ENCODE measurements around the gene MRGPRD. TPM values are rescaled to one million over a fixed set of nuclear protein-coding genes. Genes with fewer than 3 reads are reported as not detected.

The MRGPRD gene
- total and polyA plus RNA-seq, 2 of the 13 experiments (the other 11 are each of a cell fraction or from before 2014, with no cell fraction given), result not detected

DNA sequence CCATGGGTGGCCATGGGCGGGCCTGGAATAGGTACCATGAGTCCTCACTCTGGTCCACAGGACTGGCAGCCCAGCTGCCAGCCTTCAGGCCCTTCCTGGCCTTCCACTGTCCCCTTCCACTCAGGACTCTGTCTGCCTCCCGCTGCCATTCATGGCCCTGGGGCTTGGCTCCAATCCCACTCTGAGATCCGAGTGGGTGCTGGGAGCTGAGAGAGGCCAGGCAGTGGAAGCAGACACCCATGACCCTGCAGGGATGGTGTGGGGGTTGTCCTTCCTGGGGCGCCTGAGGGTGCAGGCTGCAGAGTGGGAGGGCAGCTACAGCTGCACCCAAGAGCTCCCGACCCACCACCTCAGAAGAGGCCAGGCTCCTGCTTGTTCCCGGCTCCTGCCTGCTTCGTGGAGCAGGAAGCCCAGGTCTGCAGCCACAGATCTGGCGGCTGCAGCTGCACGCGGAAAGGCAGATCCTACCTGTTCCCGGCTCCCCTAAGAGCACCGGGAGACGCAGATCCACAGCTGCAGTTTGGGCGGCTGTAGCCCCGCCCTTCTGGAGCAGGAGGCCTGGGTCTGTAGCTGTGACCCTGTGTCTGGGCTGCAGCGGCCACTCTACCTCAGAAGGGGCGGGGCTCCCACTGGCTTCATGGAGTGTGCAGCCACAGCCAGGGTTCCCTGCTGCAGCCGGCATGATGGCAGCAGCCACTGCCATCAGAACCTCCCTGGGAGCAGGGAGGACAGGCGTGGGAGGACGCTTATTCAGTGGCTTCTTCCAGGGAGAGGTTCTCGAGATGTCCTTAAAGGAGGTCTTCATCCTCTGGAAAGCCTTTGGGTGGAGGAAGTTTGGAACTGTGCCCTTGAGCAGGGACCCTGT, 49.6 kb downstream of the MRGPRD start:
- intact Hi-C loops (cut with micrococcal nuclease; ENCODE audit: unreplicated experiment) (no loop called here), in situ Hi-C loops (cut with HindIII; ENCODE audit: extremely low pct_ligation_motif_present, low pct_unique_long_range_greater_than_20kb) (no loop called here)
- ATAC-seq, result no peak
- Histone ChIP-seq H3K9me3 (ENCODE audit: low read length) (peaks cover 1% of the 10 kb centered on the region; the same call in 1 of the 2 replicates), H2AFZ (ENCODE audit: low read length) (no peak overlapping the region), H4K20me1 (ENCODE audit: insufficient read depth, low read length) (no peaks in the 10 kb centered on the region), H3K4me2 (ENCODE audit: low read depth, low read length) (no peak overlapping the region), H3K27me3 (ENCODE audit: control insufficient read depth in 1 of 2, insufficient read depth in 2 of 2, low read length in 2 of 2) (no peaks in the 10 kb centered on the region; a peak in 1 of 5 replicates), H3K79me2 (ENCODE audit: insufficient read depth, low read length) (no peaks in the 10 kb centered on the region), H3K27ac (ENCODE audit: extremely low read length, insufficient read depth, low read length) (no peak overlapping the region), H3K9ac (ENCODE audit: insufficient read depth, low read depth, low read length) (no peak overlapping the region), H3K36me3 (replicated peaks in 1 of 2; ENCODE audit: control insufficient read depth in 1 of 2, insufficient read depth in 2 of 2, low read length in 2 of 2) (peaks cover 18 to 60% of the 10 kb centered on the region in 2 experiments; a peak in 4 of 5 replicates), H3K4me3 (replicated peaks in 1 of 3; ENCODE audit: insufficient read depth in 1 of 3, low read depth in 2 of 3, low read length in 3 of 3) (no peak overlapping the region), H3K4me1 (ENCODE audit: insufficient read depth, low read length) (no peaks in the 10 kb centered on the region)
- WGBS (ENCODE audit: low lambda C conversion rate), result 100% methylated on average over 7 of the region's 21 CpGs
- no peak for DNase-seq (ENCODE audit: low spot score)
- BruUV-seq (replicated peaks), result no TSS peak
- CTCF ChIA-PET (ENCODE audit: low intra/inter-chr PET ratio, low total read pairs), result no interaction called here
- POLR2A ChIA-PET, result no interaction called here
- TF ChIP-seq ZNF749 (CRISPR knock-in tag; IDR thresholded peaks at IDR 0.05; ENCODE audit: borderline replicate concordance) (no peak), AGO2 (optimal IDR thresholded peaks at IDR 0.05; ENCODE audit: low read depth, low read length) (peak; percentile 55)
- no peak for FAIRE-seq

Other genes with a start within 250 kb of the MRGPRD start
- 0.15 and 0.60 TPM in 2 replicates for gene TESMIN, start 229.5 kb downstream of the MRGPRD start, total RNA-seq (2016; rRNA removed; fragmentation: Illumina TruSeq; extraction: Trizol)
- 0.22 and 0.45 TPM in 2 replicates for gene TESMIN, start 229.5 kb downstream of the MRGPRD start, polyA plus RNA-seq (2011; rRNA removed)
- gene CPT1A, start 139.1 kb downstream of the MRGPRD start, total RNA-seq (2016; rRNA removed; fragmentation: Illumina TruSeq; extraction: Trizol), result 5.9 and 7.0 TPM in 2 replicates
- 7.1 and 14.3 TPM in 2 replicates for gene CPT1A, start 139.1 kb downstream of the MRGPRD start, polyA plus RNA-seq (2011; rRNA removed)
- gene MRPL21, start 77.2 kb downstream of the MRGPRD start, total RNA-seq (2016; rRNA removed; fragmentation: Illumina TruSeq; extraction: Trizol), result 100 and 128 TPM in 2 replicates
- gene MRPL21, start 77.2 kb downstream of the MRGPRD start, polyA plus RNA-seq (2011; rRNA removed), result 56.3 and 61.5 TPM in 2 replicates
- 5.9 and 9.9 TPM in 2 replicates for gene IGHMBP2, start 77.1 kb downstream of the MRGPRD start, total RNA-seq (2016; rRNA removed; fragmentation: Illumina TruSeq; extraction: Trizol)
- gene IGHMBP2, start 77.1 kb downstream of the MRGPRD start, polyA plus RNA-seq (2011; rRNA removed), result 8.9 and 11.4 TPM in 2 replicates
- not detected in 2 replicates for gene MRGPRF, start 32.3 kb upstream of the MRGPRD start, total RNA-seq (2016; rRNA removed; fragmentation: Illumina TruSeq; extraction: Trizol)
- gene MRGPRF, start 32.3 kb upstream of the MRGPRD start, polyA plus RNA-seq (2011; rRNA removed), result not detected in 2 replicates
- 2.0 and 5.9 TPM in 2 replicates for gene TPCN2, start 67.9 kb upstream of the MRGPRD start, total RNA-seq (2016; rRNA removed; fragmentation: Illumina TruSeq; extraction: Trizol)
- gene TPCN2, start 67.9 kb upstream of the MRGPRD start, polyA plus RNA-seq (2011; rRNA removed), result 5.6 and 6.9 TPM in 2 replicates
- 0.40 TPM in 1 of 2 replicates, not detected in the other for gene SMIM38, start 174.9 kb upstream of the MRGPRD start, total RNA-seq (2016; rRNA removed; fragmentation: Illumina TruSeq; extraction: Trizol)
- 0.30 and 0.42 TPM in 2 replicates for gene SMIM38, start 174.9 kb upstream of the MRGPRD start, polyA plus RNA-seq (2011; rRNA removed)

Measured in HepG2 (cell line).